HG03432 (cell line): ENCODE results near the gene ZMIZ1.

ENCODE experiments used
- ATAC-seq: cut with Tn5 transposase; IDR thresholded peaks from one replicate; pipeline ENCODE4 v1.9.1; 2021; ENCODE audit warnings: mild to moderate bottlenecking, moderate library complexity; ENCODE audit not compliant: unreplicated experiment

The ZMIZ1 gene

DNA sequence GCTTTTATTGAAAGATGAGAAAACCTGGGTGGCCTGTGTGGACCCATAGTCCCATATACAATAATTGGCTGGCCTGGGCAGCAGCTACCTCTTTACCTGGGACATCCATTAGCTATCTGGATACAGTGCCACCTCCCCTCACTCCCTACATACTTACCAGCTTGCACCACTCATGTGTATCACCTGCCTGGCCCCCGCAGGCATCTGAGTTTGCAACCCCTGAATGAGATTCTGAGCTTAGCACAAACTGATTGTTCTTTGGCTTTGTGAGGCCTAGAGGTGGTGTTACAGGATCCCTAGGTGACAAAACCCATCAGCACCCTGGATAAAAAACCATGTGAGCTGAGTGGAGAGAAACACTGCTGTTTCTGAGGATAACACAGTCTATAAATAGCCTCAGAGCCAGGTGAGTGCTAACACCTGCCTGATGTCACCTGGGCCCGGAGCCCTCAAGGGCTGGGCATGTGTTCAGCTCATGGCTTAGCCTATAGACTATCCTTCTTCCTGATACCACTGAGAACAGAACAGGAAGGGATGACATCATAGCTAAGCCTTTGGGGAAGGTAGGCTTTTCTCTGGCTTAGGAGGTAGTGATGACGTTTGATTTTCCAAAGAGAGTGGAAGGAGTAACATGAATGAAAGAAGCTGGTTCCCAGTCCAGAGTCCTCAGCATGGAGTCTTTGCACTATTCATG, 275.9 kb downstream of the ZMIZ1 start:
- ATAC-seq = no peak

- ATAC-seq = no peak
Measured at GRCh38 chr10:79345241-79346011, 276.7 kb downstream of the ZMIZ1 start.

DNA sequence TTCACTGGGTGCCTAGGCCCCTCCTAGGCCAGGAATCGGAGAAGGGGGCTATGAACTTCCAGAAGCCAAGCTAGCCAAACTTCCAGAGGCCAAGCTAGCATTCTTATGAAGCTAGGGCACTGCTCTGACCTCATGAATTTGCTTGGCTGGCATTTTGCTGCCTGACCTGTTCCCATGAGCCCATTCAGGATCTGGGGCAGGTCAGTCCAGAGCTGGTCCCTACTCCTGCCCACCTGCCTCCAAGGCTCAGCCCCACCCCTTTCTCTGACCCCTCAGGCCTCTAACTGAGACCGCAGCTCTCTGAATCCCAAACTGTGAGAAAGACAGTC, 277.2 kb downstream of the ZMIZ1 start:
- no peak for ATAC-seq

DNA sequence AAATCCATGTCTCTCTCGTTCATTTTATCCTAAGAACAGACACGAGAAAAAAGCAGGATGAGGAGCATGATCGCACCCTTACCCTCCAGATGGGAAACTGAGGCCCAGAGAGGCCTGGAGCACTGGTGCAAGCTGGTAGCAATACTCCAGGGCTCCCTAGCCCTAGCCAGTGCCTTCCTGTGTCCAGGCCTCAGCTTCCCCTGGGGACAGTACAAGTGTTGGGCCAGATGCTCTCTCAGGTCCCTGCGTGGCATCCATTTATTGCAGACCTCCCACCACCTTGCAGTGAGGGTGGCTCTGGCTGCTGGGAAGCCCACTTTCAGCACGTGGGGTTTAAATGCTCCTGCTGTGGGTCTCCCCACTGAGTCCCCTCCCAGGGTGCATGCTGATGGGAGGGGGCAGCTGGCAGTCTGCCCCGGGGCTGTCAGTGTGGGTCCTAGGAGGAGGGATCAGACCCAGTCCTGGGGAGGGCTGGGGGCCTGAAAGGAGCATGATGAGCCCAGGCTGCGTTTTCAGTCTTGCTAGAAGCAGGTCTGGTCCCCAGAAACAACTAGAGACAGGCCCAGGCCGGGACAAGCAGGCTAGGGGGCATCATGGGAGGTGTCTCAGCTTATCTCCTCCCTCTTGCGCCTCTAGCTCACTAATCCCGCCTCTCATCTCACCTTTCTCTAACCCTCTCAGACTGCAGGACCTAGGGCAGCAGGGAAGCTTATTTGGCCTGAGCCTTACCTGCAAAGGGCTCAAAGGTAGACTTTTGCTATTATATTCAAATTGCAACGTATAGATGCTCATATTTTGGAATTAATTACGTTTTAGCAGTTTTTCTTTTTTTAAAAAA, 277.8 kb downstream of the ZMIZ1 start:
- ATAC-seq = no peak

- ATAC-seq = peak; percentile 85
Measured at GRCh38 chr10:79347226-79347893, 278.6 kb downstream of the ZMIZ1 start, which contains the start of gene PPIF. TSS of gene PPIF (plus strand) at chr10:79347469. CDS start at chr10:79347549, 80 bp downstream.

DNA sequence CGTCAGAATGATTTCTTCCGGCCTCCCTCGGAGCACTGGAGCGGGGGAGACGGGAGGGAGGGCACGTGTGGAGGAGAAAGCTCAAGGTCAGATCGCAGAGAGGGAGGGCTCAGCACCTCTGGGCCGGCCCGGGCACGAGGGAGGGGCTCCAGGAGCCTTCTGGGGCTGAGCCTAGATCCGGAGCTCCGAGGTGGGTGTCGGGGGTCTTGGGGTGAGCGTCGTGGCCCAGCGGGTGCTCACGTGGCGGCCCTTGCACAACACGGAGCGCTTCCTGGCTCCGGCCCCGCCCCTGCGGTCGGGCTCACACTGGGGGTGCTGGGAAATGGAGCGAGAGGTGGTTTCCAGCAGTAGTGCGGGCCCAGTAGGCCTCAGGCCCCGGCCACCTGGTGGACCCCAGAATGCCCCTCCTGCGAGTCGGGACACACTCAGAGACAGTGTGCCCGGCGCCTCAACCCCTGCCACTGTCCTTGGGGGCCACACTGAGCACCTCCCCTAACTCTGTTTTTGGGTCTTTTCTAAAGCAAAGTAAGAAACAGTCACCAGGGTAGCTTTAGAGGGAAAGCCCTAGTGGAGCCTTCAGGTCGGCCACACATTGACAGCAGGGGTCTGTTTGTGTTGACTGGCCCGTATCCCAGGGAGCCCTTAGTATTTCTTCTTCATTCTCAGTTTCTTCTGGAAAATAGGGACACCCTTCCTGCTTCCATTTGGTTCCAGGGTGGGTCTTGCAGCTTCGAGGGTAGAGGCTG, 279.3 kb downstream of the ZMIZ1 start:
- peak; percentile 78 for ATAC-seq

- no peak for ATAC-seq
Measured at GRCh38 chr10:79348640-79348988, 279.8 kb downstream of the ZMIZ1 start.

DNA sequence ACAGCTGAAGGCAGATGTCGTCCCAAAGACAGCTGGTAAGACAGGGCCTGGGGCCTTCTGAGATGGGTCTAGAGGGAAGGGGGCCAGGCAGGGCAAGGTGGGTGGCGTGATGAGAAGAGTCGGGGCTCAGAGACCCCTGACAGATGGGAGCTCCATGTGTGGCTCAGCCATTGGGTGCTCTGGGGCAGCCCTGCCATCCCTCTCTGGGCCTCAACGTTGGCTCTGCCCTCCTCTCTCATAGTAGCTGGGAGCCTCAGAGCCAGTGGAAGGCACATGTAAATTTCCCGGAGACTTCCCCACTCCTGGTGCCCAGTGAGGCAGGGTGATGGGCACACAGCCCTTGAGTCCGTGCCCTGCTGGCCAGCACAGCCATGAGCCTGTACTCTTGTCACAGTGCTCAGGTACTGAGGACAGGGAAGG, 280.3 kb downstream of the ZMIZ1 start:
- ATAC-seq = no peak

- no peak for ATAC-seq
Measured at GRCh38 chr10:79349766-79350406, 281.1 kb downstream of the ZMIZ1 start.

DNA sequence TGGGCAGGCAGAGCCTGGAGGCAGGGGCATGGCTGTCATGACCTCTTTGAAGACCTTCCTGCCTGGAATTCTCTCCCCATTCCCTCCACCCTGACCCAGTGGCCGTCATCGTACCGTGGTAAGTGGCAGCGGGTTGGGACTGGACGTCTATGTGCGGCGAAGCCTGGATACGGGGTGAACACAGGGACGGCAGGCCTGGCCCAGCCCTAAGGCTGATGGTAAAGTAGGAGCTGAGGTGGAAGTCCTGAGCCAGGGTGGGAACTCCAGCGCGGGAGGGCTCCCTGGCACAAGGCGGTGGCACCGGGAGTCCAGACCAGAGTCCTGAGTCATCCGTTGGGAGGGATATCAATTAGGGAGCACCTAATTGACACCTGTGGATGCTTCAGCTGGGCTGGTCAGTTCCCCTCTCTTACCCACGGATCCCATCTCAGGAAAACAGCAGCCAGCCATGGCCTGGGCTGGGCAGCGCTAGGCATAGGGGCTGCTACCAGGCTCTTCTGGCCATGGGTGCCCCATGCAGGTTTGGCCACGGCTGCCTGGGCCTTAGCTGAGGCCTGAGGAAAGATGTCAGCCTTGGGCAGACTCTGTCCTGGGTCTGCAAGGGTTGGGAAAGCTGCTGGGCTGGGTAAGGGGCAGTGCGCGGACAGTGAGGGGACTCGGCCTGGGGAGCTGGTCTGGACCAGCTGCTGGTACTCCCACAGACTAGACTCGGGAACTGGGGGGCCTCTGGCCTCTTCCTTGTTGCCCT, 281.8 kb downstream of the ZMIZ1 start:
- ATAC-seq = no peak

GRCh38 chr10:79351332-79351731, 282.6 kb downstream of the ZMIZ1 start:
- no peak for ATAC-seq

DNA sequence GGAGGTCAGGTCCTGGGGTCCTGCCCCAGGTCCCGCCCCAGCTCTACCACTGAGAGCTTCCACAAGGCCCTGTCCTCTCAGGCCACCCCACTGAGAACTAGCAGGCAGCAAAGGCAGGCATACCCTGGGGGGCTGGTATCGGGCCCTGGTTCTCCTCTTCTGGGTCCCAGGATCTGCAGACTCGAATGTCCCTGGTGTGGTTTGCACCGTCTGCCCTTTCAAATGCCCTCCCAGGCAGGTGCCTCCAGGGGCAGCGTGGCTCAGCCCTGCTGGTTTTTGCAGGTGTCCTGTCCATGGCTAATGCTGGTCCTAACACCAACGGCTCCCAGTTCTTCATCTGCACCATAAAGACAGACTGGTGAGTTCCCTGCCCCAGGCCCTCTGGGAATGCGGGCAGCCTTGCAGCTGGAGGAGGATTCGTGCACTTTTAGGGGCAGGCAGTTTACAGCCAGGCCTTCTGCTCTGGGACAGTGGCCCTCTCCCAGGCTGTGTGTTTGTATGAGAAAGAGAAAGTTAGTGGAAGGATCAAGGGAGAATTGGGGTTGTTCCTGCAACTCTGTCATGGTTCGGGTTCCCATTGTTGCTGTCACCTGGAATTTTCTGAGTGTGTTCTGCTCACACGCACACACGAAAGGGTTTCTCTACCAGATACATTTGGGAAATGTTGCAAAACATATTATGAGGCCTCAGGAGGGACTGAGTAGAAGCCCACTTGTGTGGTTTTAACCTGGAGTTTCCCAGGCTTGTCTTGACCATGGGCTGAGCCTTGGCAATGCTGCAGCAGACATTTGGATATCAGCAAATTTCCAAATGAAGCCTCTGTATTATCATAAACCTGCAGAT, 283.5 kb downstream of the ZMIZ1 start:
- no peak for ATAC-seq

GRCh38 chr10:79353000-79353406, 284.2 kb downstream of the ZMIZ1 start:
- no peak for ATAC-seq

- ATAC-seq = no peak
Measured at GRCh38 chr10:79353726-79354125, 285.0 kb downstream of the ZMIZ1 start.

- no peak for ATAC-seq
Measured at GRCh38 chr10:79354141-79354540, 285.4 kb downstream of the ZMIZ1 start.

- ATAC-seq = no peak
Measured at GRCh38 chr10:79354615-79355014, 285.8 kb downstream of the ZMIZ1 start.

GRCh38 chr10:79355420-79356017, 286.8 kb downstream of the ZMIZ1 start:
- no peak for ATAC-seq

DNA sequence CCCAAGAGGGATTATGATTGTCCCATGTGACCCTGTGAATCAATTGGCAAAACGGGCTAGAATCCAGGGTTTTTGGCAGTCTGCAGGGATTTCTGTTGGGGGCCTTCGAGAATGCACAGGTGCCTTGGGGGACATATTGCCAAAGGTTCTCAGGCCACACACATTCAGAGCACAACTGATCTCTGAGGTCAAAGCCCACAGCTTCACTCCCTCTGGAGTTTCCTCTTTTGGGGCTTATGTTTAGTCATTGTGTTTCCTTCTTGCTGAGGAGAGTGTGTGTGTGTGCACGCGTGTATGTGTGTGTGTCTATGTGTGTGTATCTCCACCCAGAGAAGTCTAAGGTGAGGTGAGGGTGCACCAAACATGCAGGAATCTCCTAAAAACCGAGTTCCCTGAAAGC, 287.3 kb downstream of the ZMIZ1 start:
- no peak for ATAC-seq
